Stimulated activated CD8-positive, alpha-beta memory T cell treated with anti-CD3 and anti-CD28 coated beads, Interleukin-12 subunit alpha, Interleukin-12 subunit beta, amount 100 ng/mL, for 4 hours (primary cell): ENCODE data around the gene EQTN.

Experiments used
- DNase-seq: peaks from one replicate; pipeline ENCODE4 v3.0.0-alpha.2; 2020; ENCODE audit warnings: low read depth

The EQTN gene

DNA sequence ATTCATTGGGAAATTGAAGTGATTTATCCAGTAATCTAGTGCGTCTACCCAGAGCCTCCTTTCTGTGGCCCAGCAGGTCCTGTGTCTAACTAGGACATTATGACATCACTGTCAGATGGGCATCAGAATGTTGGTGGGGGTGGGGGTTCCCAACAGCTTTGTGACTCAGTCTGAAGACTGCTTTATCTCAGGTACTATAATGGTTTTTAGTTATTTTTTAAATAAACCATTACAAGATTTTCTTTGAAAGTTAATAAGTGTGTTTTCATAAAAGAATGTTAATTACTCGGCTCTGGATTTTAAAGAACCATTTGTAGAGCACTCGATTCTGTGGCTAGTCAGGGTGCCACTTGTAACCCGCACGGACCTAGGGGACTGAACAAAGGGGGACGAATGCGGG is at the start of gene EQTN:
EQTN (minus strand) TSS at position 101 of the 400 bp plus-strand sequence; CDS start at position 6, 95 bp downstream.
- DNase-seq = no peak

DNA sequence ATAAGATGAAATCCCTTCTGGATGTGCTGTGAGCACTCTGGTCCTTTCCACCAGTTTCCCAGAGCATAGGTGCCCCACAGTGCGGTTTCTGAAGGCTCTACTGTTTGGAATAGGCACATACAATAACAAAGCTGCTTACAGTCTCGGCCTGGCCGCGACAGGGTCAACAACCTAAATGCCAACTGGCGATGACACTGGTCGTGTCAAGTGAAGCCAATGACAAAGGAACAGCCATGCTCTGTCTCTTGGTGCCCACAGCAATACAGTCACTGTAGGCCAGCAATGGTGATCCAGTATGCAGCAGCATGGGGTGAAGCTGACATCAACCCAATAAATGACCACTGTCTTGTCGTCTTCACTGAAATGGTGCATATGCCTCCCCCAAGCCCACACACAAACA is 47.8 kb upstream of the EQTN start:
- DNase-seq = no peak

GRCh38 chr9:27341545-27342294 is 44.8 kb upstream of the EQTN start:
- DNase-seq = no peak

DNA sequence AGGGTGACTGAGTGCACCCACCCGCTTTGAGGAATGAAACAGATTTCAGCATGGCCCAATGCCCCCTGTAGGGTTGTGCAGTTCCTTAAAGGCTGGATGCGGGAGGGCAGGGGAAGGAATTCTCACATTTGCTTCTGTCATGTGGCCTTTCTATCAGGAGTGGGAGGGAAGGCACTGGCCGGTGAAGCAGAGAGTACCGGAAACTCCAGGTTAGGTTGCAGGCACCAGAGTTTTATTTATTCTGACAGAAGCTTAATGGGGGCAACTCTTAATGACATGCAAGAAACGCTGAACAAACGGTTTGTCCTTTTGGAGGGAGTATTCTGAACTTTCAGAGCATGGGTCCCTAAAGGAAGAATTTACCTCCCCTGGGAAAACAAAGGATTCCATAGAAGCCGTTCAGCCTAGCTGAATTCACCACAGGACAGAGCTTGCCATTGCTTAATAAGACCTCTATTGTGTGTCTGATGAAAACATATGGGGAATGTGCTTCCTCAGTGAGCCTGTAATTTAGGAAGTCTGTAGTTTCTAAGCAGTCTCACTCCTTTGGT is 44.1 kb upstream of the EQTN start:
- DNase-seq = no peak

GRCh38 chr9:27340285-27340674 is 43.3 kb upstream of the EQTN start:
- no peak for DNase-seq

- no peak for DNase-seq
Observed at GRCh38 chr9:27339661-27340284, 42.8 kb upstream of the EQTN start.

DNA sequence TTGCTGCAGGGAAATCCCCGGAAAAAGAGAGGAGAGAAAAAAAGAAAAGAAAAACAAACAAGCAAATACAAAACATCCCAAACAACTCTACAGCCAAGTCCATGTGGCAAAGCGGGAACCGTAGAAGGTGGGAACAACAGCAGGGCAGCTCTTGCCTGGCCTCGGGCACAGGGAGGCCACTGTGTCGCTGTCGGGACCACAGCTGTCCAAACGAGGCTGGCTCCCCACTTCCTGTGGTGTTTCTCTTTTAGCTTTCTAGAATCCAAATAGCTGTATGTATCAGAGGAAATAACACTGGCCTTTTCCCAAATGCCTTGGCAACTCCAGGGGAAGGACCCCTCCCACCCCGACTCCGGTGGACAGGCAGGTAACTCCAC is 41.6 kb upstream of the EQTN start:
- DNase-seq = no peak

DNA sequence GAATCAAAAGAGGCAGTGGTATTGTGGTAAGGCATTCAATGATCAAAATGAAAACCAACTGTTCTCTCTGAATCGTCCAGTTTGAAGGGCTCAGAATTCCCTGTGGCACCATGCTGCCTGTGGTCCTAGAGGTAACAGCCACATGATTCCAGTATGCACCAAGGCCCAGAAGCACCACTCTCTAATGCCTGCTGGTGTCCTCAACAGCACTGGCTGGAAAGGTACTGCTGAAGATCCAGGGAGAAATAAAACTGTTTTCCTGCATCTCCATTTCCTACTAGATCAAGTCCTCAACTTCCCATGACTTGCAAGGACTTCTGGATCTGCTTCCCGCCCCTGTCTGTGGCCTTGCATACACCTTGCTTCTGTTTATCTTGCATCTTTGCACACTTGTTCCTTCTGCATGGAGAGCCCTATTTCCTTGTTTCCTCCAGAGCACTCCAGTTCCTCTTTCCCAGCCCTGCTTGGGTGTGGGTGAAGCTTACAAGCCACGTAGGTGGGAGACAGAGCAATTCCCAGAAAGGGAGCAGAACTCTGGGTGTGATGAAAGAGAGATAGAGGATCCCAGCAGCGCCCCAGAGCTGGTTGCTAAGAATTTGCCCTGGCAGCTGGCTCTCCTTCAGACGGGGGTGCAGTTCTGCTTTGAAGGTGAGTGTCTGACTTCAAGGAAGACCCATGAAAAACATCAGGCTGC is 41.0 kb upstream of the EQTN start:
- no peak for DNase-seq

DNA sequence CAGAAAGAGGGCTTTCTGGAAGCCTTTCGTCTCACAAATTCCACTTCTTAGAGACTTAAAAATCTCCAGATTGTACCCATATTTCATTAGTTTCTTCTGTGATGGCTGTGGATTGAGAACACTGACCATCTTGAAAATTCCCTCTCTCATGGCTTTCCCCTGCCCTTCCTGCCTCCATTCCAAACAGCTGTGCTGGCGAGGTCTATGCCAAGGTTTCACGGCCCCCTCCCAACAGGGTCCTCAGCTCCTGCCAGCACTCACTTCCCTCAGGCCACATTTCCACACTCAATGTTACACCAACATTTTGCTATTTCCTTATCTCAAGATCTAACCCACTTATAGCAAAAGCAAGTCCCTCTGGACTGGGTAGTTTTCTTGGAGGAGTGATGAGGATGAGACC is 40.3 kb upstream of the EQTN start:
- DNase-seq = no peak

GRCh38 chr9:27336829-27337228 is 39.9 kb upstream of the EQTN start:
- DNase-seq = no peak

- DNase-seq = no peak
Observed at GRCh38 chr9:27336126-27336525, 39.2 kb upstream of the EQTN start.

GRCh38 chr9:27335075-27335474 is 38.1 kb upstream of the EQTN start:
- DNase-seq = no peak

GRCh38 chr9:27333241-27334052 is 36.5 kb upstream of the EQTN start:
- no peak for DNase-seq

GRCh38 chr9:27331393-27331792 is 34.4 kb upstream of the EQTN start:
- DNase-seq = no peak

GRCh38 chr9:27329291-27329690 is 32.3 kb upstream of the EQTN start:
- DNase-seq = no peak

- no peak for DNase-seq
Observed at GRCh38 chr9:27328483-27328882, 31.5 kb upstream of the EQTN start.

- DNase-seq = no peak
Observed at GRCh38 chr9:27311184-27311583, 14.2 kb upstream of the EQTN start.

DNA sequence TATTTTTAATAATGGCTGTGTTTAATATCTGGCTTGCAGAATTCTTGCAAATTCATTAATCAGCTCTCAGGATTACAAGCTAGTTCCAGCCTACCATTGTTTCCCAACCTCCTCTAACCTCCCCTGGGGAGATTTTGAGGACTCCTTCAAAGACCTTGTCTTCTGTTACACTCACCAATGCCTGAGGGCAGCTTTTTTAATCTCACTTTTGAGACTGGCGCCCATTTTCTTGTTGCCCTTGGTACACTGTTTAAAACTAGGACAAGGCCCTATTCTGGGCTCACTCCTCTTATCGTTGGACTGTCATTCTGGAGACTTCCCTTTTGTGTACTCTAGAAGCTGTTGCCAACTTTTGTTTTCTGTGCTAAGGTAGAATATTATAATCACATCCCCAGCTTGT is 13.6 kb upstream of the EQTN start:
- DNase-seq = no peak

GRCh38 chr9:27308691-27309390 is 11.9 kb upstream of the EQTN start:
- no peak for DNase-seq

DNA sequence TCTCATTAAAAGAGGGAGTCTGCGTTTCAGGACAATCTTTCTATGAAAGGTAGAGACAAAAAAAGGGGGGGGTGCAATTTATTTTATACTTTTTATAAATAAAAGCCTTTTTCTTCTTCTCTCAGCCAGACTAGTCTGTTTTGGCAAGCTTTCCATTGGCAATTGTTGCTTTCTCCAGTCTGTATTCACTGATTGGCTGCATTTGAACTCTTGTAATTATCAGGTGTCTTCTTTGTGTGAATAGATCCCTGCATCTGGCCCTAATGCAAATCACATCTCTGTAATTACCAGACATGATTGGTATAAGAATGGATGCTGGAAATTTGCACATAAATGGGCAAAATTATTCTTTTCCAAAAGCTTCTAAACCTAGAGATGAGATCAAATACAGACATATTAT is 7.6 kb upstream of the EQTN start:
- DNase-seq = no peak

GRCh38 chr9:27303219-27303618 is 6.3 kb upstream of the EQTN start:
- no peak for DNase-seq

GRCh38 chr9:27293996-27294395 is 3.0 kb downstream of the EQTN start:
- DNase-seq = no peak
